WTC11 (cell line): Measurements from ENCODE around the gene PYGB. TPM values are rescaled to one million over a fixed set of nuclear protein-coding genes. Genes with fewer than 3 reads are reported as not detected.

Experiments used
- ATAC-seq: fragments of 200-7000 bp; cut with Tn5 transposase; 2 replicates; pipeline ENCODE4 v1.10.0; 2021; ENCODE audit warnings: mild to moderate bottlenecking, moderate library complexity
- CTCF ChIA-PET: fragments of 300-600 bp; sonication (Branson Sonifier 250); formaldehyde crosslinking; loops from one replicate; lab custom pipeline; 2021; ENCODE audit warnings: antibody characterized with exemption; lab: Charles Lee
- POLR2A ChIA-PET: fragments of 350-600 bp; sonication (Branson Sonifier 250); formaldehyde crosslinking; loops from one replicate; lab custom pipeline; 2021; ENCODE audit warnings: antibody characterized with exemption; lab: Charles Lee
- DNase-seq: peaks from one replicate; pipeline ENCODE4 v3.0.0; 2021; ENCODE audit warnings: low spot score
- H3K27ac Mint-ChIP-seq: 2 replicates; pipeline ENCODE4 v1.8.0; 2021; ENCODE audit warnings: mixed read lengths
- H3K27me3 Mint-ChIP-seq: 2 replicates; pipeline ENCODE4 v1.8.0; 2021; ENCODE audit warnings: low read depth, mild to moderate bottlenecking, moderate library complexity, mixed read lengths
- H3K36me3 Mint-ChIP-seq: 2 replicates; pipeline ENCODE4 v1.8.0; 2021; ENCODE audit warnings: mixed read lengths
- H3K4me1 Mint-ChIP-seq: 2 replicates; pipeline ENCODE4 v1.8.0; 2022; ENCODE audit warnings: mixed read lengths
- H3K4me3 Mint-ChIP-seq: 2 replicates; pipeline ENCODE4 v1.8.0; 2021; ENCODE audit warnings: mild to moderate bottlenecking, moderate library complexity, mixed read lengths
- H3K9me3 Mint-ChIP-seq: 2 replicates; pipeline ENCODE4 v1.8.0; 2021; ENCODE audit warnings: mixed read lengths
- ELF4 ChIP-seq: sonication (generic); formaldehyde crosslinking; IDR thresholded peaks from 2 replicates; pipeline ENCODE4 v1.8.1; 2022; ENCODE audit warnings: low read depth, mild to moderate bottlenecking, moderate library complexity, missing genetic modification reagents
- ETV6 ChIP-seq: sonication (generic); formaldehyde crosslinking; IDR thresholded peaks from 2 replicates; pipeline ENCODE4 v1.8.1; 2022; ENCODE audit warnings: mild to moderate bottlenecking, missing genetic modification reagents
- FOXK1 ChIP-seq: sonication (generic); formaldehyde crosslinking; IDR thresholded peaks from 2 replicates; pipeline ENCODE4 v1.8.0; 2022; ENCODE audit warnings: mild to moderate bottlenecking, moderate library complexity, missing genetic modification reagents
- GABPB1 ChIP-seq: sonication (generic); formaldehyde crosslinking; IDR thresholded peaks from 2 replicates; pipeline ENCODE4 v1.8.1; 2023; ENCODE audit warnings: mild to moderate bottlenecking, missing genetic modification reagents
- KAT7 ChIP-seq: sonication (generic); formaldehyde crosslinking; IDR thresholded peaks from 2 replicates; pipeline ENCODE4 v1.8.1; 2023; ENCODE audit warnings: missing genetic modification reagents, mild to moderate bottlenecking, borderline replicate concordance
- OVOL2 ChIP-seq: fragments of 250-450 bp; sonication (Bioruptor Pico); IDR thresholded peaks from 2 replicates; pipeline ENCODE4 v1.9.0; 2021; ENCODE audit warnings: mild to moderate bottlenecking, borderline replicate concordance
- SP1 ChIP-seq: sonication (generic); formaldehyde crosslinking; conservative IDR thresholded peaks from 2 replicates; pipeline ENCODE4 v1.8.1; 2022; ENCODE audit warnings: missing genetic modification reagents
- TEAD4 ChIP-seq: sonication (generic); formaldehyde crosslinking; IDR thresholded peaks from 2 replicates; pipeline ENCODE4 v1.8.0; 2022; ENCODE audit warnings: mild to moderate bottlenecking, missing genetic modification reagents
- ZNF219 ChIP-seq: sonication (generic); formaldehyde crosslinking; IDR thresholded peaks from 2 replicates; pipeline ENCODE4 v1.8.0; 2023; ENCODE audit warnings: missing genetic modification reagents, mild to moderate bottlenecking, borderline replicate concordance
- ZNF317 ChIP-seq: sonication (generic); formaldehyde crosslinking; IDR thresholded peaks from 2 replicates; pipeline ENCODE4 v1.8.1; 2023; ENCODE audit warnings: low read depth, mild to moderate bottlenecking, moderate library complexity, missing genetic modification reagents, borderline replicate concordance
- ZNF416 ChIP-seq: fragments of 250-450 bp; sonication (Bioruptor Pico); IDR thresholded peaks from 2 replicates; pipeline ENCODE4 v1.9.0; 2021; ENCODE audit warnings: mild to moderate bottlenecking, inconsistent platforms
- total RNA-seq: library from RNA; stranded (reverse); gene quantifications from 3 replicates; pipeline ENCODE4 v1.2.3, GENCODE V29; 2021
- TF ChIP-seq, protein P1 (sequence below): sonication (generic); formaldehyde crosslinking; IDR thresholded peaks from 2 replicates; pipeline ENCODE4 v1.8.1; 2022; ENCODE audit warnings: mild to moderate bottlenecking, moderate library complexity, missing genetic modification reagents
- TF ChIP-seq, protein P2 (sequence below): sonication (generic); formaldehyde crosslinking; IDR thresholded peaks from 2 replicates; pipeline ENCODE4 v1.8.0; 2022; ENCODE audit warnings: missing genetic modification reagents
- TF ChIP-seq, protein P3 (sequence below): fragments of 250-450 bp; sonication (Bioruptor Pico); conservative IDR thresholded peaks from 2 replicates; pipeline ENCODE4 v1.9.0; 2021; ENCODE audit warnings: mild to moderate bottlenecking
- TF ChIP-seq, protein P4 (sequence below): sonication (generic); formaldehyde crosslinking; IDR thresholded peaks from 2 replicates; pipeline ENCODE4 v1.8.0; 2023; ENCODE audit warnings: missing genetic modification reagents, mild to moderate bottlenecking, borderline replicate concordance
- TF ChIP-seq, protein P5 (sequence below): fragments of 200-600 bp; IDR thresholded peaks from 2 replicates; pipeline ENCODE4 v1.8.0; 2022; ENCODE audit warnings: antibody characterized with exemption

PYGB gene
- total RNA-seq, 1 experiment from 2014 or later: 48.5 TPM

DNA sequence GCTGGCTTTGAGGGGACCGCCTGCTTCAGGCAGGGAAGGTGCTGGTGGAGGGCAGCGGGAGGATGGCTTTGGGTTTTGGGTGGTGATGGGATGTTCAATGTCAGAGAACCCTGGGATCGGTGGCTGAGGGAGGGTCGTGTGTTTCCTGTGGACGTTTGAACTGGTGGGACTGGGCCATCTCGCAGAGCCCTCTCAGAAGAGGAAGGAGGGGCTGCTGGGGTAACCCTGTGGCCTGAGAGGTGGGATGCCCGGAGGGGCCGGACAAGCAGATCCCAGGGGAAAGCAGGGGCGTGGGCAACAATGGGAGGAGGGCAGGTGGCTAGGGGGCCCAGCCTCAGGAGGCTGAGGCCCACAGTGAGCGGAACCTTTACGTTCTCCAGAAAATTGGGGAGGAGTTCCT lies 34.9 kb downstream of the PYGB start:
- H3K9me3 Mint-ChIP-seq: no peaks in the 10 kb centered on the region
- no peaks in the 10 kb centered on the region for H3K4me1 Mint-ChIP-seq
- DNase-seq: peak; percentile 3
- no peak for ATAC-seq
- H3K27ac Mint-ChIP-seq: peak overlapping the region; percentile 16; the same call in 1 of the 2 replicates
- H3K4me3 Mint-ChIP-seq: no peak overlapping the region
- CTCF ChIA-PET: interaction anchor here (1.2 kb wide), 1 partner anchor 13 kb away, joined by 5 read pairs; no protein-coding TSS in a partner anchor
- H3K27me3 Mint-ChIP-seq: no peaks in the 10 kb centered on the region
- peaks cover 37% of the 10 kb centered on the region for H3K36me3 Mint-ChIP-seq
- no peak for TF ChIP-seq ZNF317 (CRISPR knock-in tag)
- TF ChIP-seq FOXK1 (CRISPR knock-in tag): no peak
- TF ChIP-seq, protein P1, sequence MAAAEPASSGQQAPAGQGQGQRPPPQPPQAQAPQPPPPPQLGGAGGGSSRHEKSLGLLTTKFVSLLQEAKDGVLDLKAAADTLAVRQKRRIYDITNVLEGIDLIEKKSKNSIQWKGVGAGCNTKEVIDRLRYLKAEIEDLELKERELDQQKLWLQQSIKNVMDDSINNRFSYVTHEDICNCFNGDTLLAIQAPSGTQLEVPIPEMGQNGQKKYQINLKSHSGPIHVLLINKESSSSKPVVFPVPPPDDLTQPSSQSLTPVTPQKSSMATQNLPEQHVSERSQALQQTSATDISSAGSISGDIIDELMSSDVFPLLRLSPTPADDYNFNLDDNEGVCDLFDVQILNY: no peak
- no peak for TF ChIP-seq ZNF219 (CRISPR knock-in tag)
- TF ChIP-seq, protein P2, sequence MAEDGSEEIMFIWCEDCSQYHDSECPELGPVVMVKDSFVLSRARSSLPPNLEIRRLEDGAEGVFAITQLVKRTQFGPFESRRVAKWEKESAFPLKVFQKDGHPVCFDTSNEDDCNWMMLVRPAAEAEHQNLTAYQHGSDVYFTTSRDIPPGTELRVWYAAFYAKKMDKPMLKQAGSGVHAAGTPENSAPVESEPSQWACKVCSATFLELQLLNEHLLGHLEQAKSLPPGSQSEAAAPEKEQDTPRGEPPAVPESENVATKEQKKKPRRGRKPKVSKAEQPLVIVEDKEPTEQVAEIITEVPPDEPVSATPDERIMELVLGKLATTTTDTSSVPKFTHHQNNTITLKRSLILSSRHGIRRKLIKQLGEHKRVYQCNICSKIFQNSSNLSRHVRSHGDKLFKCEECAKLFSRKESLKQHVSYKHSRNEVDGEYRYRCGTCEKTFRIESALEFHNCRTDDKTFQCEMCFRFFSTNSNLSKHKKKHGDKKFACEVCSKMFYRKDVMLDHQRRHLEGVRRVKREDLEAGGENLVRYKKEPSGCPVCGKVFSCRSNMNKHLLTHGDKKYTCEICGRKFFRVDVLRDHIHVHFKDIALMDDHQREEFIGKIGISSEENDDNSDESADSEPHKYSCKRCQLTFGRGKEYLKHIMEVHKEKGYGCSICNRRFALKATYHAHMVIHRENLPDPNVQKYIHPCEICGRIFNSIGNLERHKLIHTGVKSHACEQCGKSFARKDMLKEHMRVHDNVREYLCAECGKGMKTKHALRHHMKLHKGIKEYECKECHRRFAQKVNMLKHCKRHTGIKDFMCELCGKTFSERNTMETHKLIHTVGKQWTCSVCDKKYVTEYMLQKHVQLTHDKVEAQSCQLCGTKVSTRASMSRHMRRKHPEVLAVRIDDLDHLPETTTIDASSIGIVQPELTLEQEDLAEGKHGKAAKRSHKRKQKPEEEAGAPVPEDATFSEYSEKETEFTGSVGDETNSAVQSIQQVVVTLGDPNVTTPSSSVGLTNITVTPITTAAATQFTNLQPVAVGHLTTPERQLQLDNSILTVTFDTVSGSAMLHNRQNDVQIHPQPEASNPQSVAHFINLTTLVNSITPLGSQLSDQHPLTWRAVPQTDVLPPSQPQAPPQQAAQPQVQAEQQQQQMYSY (CRISPR knock-in tag): no peak
- TF ChIP-seq TEAD4 (CRISPR knock-in tag): no peak
- TF ChIP-seq OVOL2: no peak
- TF ChIP-seq SP1 (CRISPR knock-in tag): no peak
- TF ChIP-seq, protein P3, sequence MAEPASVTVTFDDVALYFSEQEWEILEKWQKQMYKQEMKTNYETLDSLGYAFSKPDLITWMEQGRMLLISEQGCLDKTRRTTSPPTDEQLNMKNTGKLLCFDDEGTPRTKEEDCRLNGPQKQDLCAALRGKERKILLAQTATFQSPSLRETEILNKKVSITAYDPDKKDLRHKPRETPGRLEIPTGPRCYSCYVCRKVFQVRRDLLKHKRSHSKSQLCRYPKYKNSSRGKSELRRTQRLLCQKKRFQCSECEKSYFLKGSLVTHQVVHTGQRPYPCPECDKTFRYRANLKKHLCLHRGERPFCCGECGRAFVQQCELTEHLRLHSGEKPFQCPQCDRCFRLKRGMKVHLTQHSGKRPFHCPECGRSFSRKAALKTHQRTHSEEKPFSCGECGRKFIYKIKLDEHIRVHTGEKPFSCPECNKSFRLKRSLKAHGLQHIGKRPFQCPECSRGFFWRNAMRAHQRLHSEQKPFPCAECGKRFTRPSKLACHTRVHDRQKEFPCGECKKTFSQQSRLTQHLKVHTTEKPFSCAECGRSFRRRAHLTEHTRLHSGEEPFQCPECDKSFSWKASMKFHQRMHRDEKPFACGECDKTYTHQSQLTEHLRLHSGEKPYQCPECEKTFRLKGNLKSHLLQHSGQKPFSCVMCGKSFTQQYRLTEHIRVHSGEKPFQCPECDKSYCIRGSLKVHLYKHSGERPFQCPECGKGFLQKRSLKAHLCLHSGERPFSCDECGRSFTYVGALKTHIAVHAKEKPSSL (CRISPR knock-in tag): no peak
- no peak for TF ChIP-seq ELF4 (CRISPR knock-in tag)
- no peak for TF ChIP-seq ETV6
- TF ChIP-seq, protein P4, sequence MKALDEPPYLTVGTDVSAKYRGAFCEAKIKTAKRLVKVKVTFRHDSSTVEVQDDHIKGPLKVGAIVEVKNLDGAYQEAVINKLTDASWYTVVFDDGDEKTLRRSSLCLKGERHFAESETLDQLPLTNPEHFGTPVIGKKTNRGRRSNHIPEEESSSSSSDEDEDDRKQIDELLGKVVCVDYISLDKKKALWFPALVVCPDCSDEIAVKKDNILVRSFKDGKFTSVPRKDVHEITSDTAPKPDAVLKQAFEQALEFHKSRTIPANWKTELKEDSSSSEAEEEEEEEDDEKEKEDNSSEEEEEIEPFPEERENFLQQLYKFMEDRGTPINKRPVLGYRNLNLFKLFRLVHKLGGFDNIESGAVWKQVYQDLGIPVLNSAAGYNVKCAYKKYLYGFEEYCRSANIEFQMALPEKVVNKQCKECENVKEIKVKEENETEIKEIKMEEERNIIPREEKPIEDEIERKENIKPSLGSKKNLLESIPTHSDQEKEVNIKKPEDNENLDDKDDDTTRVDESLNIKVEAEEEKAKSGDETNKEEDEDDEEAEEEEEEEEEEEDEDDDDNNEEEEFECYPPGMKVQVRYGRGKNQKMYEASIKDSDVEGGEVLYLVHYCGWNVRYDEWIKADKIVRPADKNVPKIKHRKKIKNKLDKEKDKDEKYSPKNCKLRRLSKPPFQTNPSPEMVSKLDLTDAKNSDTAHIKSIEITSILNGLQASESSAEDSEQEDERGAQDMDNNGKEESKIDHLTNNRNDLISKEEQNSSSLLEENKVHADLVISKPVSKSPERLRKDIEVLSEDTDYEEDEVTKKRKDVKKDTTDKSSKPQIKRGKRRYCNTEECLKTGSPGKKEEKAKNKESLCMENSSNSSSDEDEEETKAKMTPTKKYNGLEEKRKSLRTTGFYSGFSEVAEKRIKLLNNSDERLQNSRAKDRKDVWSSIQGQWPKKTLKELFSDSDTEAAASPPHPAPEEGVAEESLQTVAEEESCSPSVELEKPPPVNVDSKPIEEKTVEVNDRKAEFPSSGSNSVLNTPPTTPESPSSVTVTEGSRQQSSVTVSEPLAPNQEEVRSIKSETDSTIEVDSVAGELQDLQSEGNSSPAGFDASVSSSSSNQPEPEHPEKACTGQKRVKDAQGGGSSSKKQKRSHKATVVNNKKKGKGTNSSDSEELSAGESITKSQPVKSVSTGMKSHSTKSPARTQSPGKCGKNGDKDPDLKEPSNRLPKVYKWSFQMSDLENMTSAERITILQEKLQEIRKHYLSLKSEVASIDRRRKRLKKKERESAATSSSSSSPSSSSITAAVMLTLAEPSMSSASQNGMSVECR (CRISPR knock-in tag): no peak
- TF ChIP-seq, protein P5, sequence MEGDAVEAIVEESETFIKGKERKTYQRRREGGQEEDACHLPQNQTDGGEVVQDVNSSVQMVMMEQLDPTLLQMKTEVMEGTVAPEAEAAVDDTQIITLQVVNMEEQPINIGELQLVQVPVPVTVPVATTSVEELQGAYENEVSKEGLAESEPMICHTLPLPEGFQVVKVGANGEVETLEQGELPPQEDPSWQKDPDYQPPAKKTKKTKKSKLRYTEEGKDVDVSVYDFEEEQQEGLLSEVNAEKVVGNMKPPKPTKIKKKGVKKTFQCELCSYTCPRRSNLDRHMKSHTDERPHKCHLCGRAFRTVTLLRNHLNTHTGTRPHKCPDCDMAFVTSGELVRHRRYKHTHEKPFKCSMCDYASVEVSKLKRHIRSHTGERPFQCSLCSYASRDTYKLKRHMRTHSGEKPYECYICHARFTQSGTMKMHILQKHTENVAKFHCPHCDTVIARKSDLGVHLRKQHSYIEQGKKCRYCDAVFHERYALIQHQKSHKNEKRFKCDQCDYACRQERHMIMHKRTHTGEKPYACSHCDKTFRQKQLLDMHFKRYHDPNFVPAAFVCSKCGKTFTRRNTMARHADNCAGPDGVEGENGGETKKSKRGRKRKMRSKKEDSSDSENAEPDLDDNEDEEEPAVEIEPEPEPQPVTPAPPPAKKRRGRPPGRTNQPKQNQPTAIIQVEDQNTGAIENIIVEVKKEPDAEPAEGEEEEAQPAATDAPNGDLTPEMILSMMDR: no peak
- TF ChIP-seq ZNF416: no peak
- TF ChIP-seq KAT7 (CRISPR knock-in tag): no peak
- TF ChIP-seq GABPB1: no peak
- POLR2A ChIA-PET: no interaction called here
